GM12891 (cell line): ENCODE results near the gene COL4A2.

Experiments used
- DNase-seq: peaks from one replicate; pipeline ENCODE4 v3.0.0; 2011; ENCODE audit warnings: low spot score; ENCODE audit not compliant: insufficient read length
- FAIRE-seq: peaks from 2 replicates; lab custom pipeline; 2011; peaks lifted over from hg19 to GRCh38; lab: Jason Lieb, UNC
- PAX5 ChIP-seq: IDR thresholded peaks from 2 replicates; pipeline ENCODE4 v1.6.1; 2011; ENCODE audit warnings: low read length, moderate library complexity, mild to moderate bottlenecking; ENCODE audit not compliant: insufficient read depth, severe bottlenecking
- POLR2A ChIP-seq: IDR thresholded peaks from 2 replicates; pipeline ENCODE4 v1.6.1; 2011; ENCODE audit warnings: low read depth, low read length, control low read depth
- POLR2AphosphoS5 ChIP-seq: IDR thresholded peaks from 2 replicates; pipeline ENCODE4 v1.6.1; 2011; ENCODE audit warnings: low read depth, low read length, control low read depth
- POU2F2 ChIP-seq: IDR thresholded peaks from 2 replicates; pipeline ENCODE4 v1.6.1; 2011; ENCODE audit warnings: low read depth, mild to moderate bottlenecking, control low read depth, low read length, moderate library complexity
- SPI1 ChIP-seq: IDR thresholded peaks from 2 replicates; pipeline ENCODE4 v1.6.1; 2011; ENCODE audit warnings: low read depth, low read length, control low read depth
- TAF1 ChIP-seq: IDR thresholded peaks from 2 replicates; pipeline ENCODE4 v1.6.1; 2011; ENCODE audit warnings: low read depth, low read length, control low read depth

The COL4A2 gene

GRCh38 chr13:110435331-110435730, 128.2 kb downstream of the COL4A2 start:
- DNase-seq (no peak), FAIRE-seq (no peak)
- TF ChIP-seq TAF1 (no peak), PAX5 (no peak), SPI1 (no peak)

GRCh38 chr13:110436276-110436675, 129.2 kb downstream of the COL4A2 start:
- DNase-seq (no peak), FAIRE-seq (no peak)
- TF ChIP-seq PAX5, result no peak
- TF ChIP-seq SPI1, result no peak
- TF ChIP-seq POU2F2, result no peak
- no peak for TF ChIP-seq POLR2A
- TF ChIP-seq POLR2AphosphoS5, result no peak
- TF ChIP-seq TAF1, result no peak

- no peak for FAIRE-seq
- no peak for TF ChIP-seq POLR2AphosphoS5
- no peak for TF ChIP-seq SPI1
- TF ChIP-seq TAF1, result no peak
- TF ChIP-seq PAX5, result no peak
- TF ChIP-seq POU2F2, result no peak
- DNase-seq, result no peak
Measured at GRCh38 chr13:110436786-110437370, 129.8 kb downstream of the COL4A2 start.

- TF ChIP-seq TAF1, result no peak
- no peak for TF ChIP-seq SPI1
- no peak for TF ChIP-seq POU2F2
- TF ChIP-seq POLR2AphosphoS5, result no peak
- TF ChIP-seq PAX5, result no peak
- FAIRE-seq, result no peak
Measured at GRCh38 chr13:110438211-110438610, 131.1 kb downstream of the COL4A2 start.

GRCh38 chr13:110438776-110439175, 131.7 kb downstream of the COL4A2 start:
- TF ChIP-seq PAX5, result no peak
- no peak for TF ChIP-seq TAF1
- no peak for TF ChIP-seq POLR2A
- no peak for TF ChIP-seq POU2F2
- TF ChIP-seq POLR2AphosphoS5, result no peak
- TF ChIP-seq SPI1, result no peak
- FAIRE-seq (no peak), DNase-seq (no peak)

More at GRCh38 chr13:110438211-110438610, 131.1 kb downstream of the COL4A2 start:
- DNase-seq, result no peak

GRCh38 chr13:110440946-110441731, 134.1 kb downstream of the COL4A2 start:
- no peak for TF ChIP-seq SPI1
- no peak for TF ChIP-seq POLR2A
- no peak for TF ChIP-seq POLR2AphosphoS5
- TF ChIP-seq TAF1, result no peak
- no peak for TF ChIP-seq POU2F2
- no peak for TF ChIP-seq PAX5
- FAIRE-seq (no peak), DNase-seq (no peak)

GRCh38 chr13:110442930-110443621, 136.0 kb downstream of the COL4A2 start:
- no peak for TF ChIP-seq POU2F2
- no peak for TF ChIP-seq POLR2AphosphoS5
- TF ChIP-seq POLR2A, result no peak
- TF ChIP-seq TAF1, result no peak
- no peak for TF ChIP-seq PAX5
- TF ChIP-seq SPI1, result no peak
- no peak for DNase-seq
- FAIRE-seq, result no peak

GRCh38 chr13:110443622-110444225, 136.6 kb downstream of the COL4A2 start:
- no peak; the same call in 1 of the 2 replicates for TF ChIP-seq POU2F2
- no peak for TF ChIP-seq POLR2A
- no peak for TF ChIP-seq TAF1
- TF ChIP-seq POLR2AphosphoS5, result no peak
- no peak for TF ChIP-seq SPI1
- TF ChIP-seq PAX5, result no peak
- FAIRE-seq (no peak), DNase-seq (no peak)

GRCh38 chr13:110444226-110444653, 137.2 kb downstream of the COL4A2 start:
- no peak for FAIRE-seq
- DNase-seq, result no peak
- TF ChIP-seq POU2F2, result no peak
- TF ChIP-seq PAX5, result no peak
- TF ChIP-seq SPI1, result no peak
- TF ChIP-seq TAF1, result no peak
- TF ChIP-seq POLR2AphosphoS5, result no peak
- TF ChIP-seq POLR2A, result no peak
